Mucosa of descending colon (tissue), 3 donors: ENCODE results near the gene MPP3. TPM values are rescaled to one million over a fixed set of nuclear protein-coding genes. Genes with fewer than 3 reads are reported as not detected.

Source experiments
- ATAC-seq: fragments of 200-7000 bp; cut with Tn5 transposase; one replicate; pipeline ENCODE4 v1.9.1; 2020; ENCODE audit warnings: mild to moderate bottlenecking, moderate library complexity
- DNase-seq, 3 donors: peaks; one replicate each; pipeline ENCODE4 v3.0.0-alpha.2; 2020
- H3K36me3 ChIP-seq: fragments of 200-600 bp; one replicate; pipeline ENCODE4 v1.8.0; 2021; ENCODE audit warnings: low read depth, mild to moderate bottlenecking
- H3K4me1 ChIP-seq: fragments of 200-600 bp; one replicate; pipeline ENCODE4 v1.8.0; 2021; ENCODE audit warnings: low read depth, mild to moderate bottlenecking
- H3K4me3 ChIP-seq: fragments of 200-600 bp; one replicate; pipeline ENCODE4 v1.8.0; 2021; ENCODE audit warnings: mild to moderate bottlenecking
- H3K9me3 ChIP-seq: fragments of 200-600 bp; one replicate; pipeline ENCODE4 v1.8.0; 2021; ENCODE audit warnings: mild to moderate bottlenecking
- intact Hi-C, 2 donors: fragments of 100-400 bp; cut with DNase I in 1 of 2; cut with micrococcal nuclease in 1 of 2; formaldehyde crosslinking; loops; one replicate each; pipeline versions ENCODE4 v1.11.0 to v1.11.1; 2022; cut with DNase I, micrococcal nuclease
- total RNA-seq, 3 donors: library from RNA; stranded (reverse); fragmentation: NEBNext Ultra II Directional in 2 of 3; extraction: Animal tissue kit (Norgen Biotek cat#: 25700) in 2 of 3; gene quantifications; one replicate each; pipeline versions ENCODE4 v1.2.1 to v1.2.4, GENCODE V29; 2021 to 2023
- TF ChIP-seq, protein P1 (sequence below): fragments of 200-600 bp; IDR thresholded peaks from one replicate; pipeline ENCODE4 v1.8.0; 2022; ENCODE audit warnings: antibody characterized with exemption, mild to moderate bottlenecking
- donor health status: DM: no; HTN: no; CAD: no; lungs with moderate emphysema.
- donor health status: DM: no; HTN: no; CAD: no.
- donor health status: DM: no; HTN: yes; CAD: no.

The MPP3 gene
- total RNA-seq, 3 donors from 2014 or later = 1.8 to 8.6 (median 3.7) TPM

DNA sequence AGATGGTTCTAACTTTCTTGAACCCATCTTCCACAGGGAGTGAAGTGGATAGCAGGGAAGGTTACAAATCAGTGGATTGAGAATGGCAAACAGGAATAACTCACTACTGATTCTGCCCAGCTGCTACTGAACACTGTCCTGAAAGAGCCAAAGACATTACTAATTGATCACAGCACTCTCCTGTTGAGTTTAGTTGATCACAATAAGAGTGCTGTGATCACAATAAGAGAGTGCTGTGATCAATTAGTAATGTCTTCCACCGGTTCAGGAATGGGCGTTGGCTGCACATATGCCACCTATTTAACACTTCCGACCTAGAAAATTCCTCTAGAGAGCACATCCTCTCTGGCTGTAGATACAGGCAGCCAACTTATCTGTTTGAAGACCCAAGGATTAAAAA, 41.4 kb downstream of the MPP3 start:
- DNase-seq = peak in 1 of 3 donors; percentile 78
- intact Hi-C loops = no loop called here
- H3K4me3 ChIP-seq = no peak overlapping the region
- H3K36me3 ChIP-seq = no peaks in the 10 kb centered on the region
- H3K9me3 ChIP-seq = no peaks in the 10 kb centered on the region
- peak; percentile 100 for ATAC-seq
- H3K4me1 ChIP-seq = peaks cover 3% of the 10 kb centered on the region
- TF ChIP-seq, protein P1, sequence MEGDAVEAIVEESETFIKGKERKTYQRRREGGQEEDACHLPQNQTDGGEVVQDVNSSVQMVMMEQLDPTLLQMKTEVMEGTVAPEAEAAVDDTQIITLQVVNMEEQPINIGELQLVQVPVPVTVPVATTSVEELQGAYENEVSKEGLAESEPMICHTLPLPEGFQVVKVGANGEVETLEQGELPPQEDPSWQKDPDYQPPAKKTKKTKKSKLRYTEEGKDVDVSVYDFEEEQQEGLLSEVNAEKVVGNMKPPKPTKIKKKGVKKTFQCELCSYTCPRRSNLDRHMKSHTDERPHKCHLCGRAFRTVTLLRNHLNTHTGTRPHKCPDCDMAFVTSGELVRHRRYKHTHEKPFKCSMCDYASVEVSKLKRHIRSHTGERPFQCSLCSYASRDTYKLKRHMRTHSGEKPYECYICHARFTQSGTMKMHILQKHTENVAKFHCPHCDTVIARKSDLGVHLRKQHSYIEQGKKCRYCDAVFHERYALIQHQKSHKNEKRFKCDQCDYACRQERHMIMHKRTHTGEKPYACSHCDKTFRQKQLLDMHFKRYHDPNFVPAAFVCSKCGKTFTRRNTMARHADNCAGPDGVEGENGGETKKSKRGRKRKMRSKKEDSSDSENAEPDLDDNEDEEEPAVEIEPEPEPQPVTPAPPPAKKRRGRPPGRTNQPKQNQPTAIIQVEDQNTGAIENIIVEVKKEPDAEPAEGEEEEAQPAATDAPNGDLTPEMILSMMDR = no peak

DNA sequence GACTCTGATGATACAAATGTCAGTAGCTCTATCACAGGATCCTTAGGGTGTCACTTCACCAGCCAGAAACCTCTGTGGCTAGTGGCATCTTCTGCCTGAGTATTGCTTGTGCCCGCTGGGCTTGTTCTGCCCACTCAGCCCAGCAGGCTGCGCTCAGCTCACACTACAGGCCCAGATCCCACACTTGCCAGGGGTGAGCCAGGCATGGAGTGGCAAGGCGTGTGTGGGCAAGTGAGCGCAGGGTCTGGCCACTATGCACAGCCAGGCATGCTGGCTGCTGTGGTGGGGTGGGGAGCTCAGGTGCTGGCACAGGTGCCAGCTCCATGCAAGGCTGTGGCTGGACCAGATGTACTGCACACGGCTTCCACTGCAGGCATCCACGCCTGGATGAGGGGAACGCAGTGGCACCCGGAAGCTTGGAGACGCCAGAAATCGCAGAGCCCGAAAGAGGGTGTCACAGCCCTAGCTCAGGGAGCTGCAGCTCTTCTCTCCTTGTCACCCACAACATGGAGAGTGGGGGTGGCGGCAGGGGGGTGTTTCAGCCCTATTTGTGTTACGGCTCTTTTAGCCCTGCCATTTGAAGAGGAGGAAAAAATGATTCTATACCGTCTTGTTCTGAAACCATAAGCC, 42.5 kb downstream of the MPP3 start:
- H3K4me3 ChIP-seq = no peak overlapping the region
- intact Hi-C loops = no loop called here
- H3K4me1 ChIP-seq = peaks cover 3% of the 10 kb centered on the region
- no peaks in the 10 kb centered on the region for H3K36me3 ChIP-seq
- peak; percentile 64 for ATAC-seq
- peak in 1 of 3 donors; percentile 17 for DNase-seq
- TF ChIP-seq, protein P1 = no peak
- no peaks in the 10 kb centered on the region for H3K9me3 ChIP-seq

DNA sequence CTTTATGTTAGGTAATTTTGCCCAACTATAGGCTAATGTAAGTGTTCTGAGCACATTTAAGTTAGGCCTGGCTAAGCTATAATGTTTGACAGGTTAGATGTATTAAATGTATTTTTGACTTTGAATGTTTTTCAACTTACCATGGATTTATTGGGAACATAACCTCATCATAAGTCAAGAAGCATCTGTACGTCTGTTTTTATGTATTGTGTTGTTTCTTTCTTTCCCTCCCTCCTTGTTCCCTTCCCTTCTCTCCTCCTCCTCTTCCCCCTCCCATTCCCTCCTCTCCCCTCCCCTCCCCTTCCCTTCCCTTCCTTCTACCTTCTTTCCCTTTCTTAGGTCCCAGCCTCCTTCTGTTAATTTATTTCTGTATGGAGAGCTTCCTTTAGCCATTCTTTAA, 43.5 kb downstream of the MPP3 start:
- ATAC-seq = no peak
- Histone ChIP-seq H3K36me3 (no peaks in the 10 kb centered on the region), H3K9me3 (no peaks in the 10 kb centered on the region), H3K4me1 (peaks cover 3% of the 10 kb centered on the region), H3K4me3 (no peak overlapping the region)
- TF ChIP-seq, protein P1 = no peak
- DNase-seq = no peak
- intact Hi-C loops = no loop called here

DNA sequence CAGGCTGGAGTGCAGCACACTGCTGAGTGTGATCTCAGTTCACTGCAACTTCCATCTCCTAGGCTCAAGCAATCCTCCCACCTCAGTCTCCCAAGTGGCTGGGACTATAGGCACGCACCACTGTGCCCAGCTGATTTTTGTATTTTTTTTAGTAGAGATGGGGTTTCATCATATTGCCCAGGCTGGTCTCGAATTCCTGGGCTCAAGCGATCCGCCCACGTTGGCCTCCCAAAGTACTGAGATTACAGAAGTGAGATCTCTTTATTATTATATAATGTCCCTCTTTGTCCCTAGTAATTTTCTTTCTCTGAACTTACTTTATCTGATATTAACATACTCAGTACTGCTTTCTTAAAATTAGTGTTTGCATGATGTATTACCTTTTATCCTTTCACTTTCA, 44.4 kb downstream of the MPP3 start:
- peaks cover 3% of the 10 kb centered on the region for H3K4me1 ChIP-seq
- no peak for ATAC-seq
- H3K36me3 ChIP-seq = no peaks in the 10 kb centered on the region
- DNase-seq = no peak
- intact Hi-C loops = no loop called here
- no peak overlapping the region for H3K4me3 ChIP-seq
- H3K9me3 ChIP-seq = no peaks in the 10 kb centered on the region
- TF ChIP-seq, protein P1 = no peak

DNA sequence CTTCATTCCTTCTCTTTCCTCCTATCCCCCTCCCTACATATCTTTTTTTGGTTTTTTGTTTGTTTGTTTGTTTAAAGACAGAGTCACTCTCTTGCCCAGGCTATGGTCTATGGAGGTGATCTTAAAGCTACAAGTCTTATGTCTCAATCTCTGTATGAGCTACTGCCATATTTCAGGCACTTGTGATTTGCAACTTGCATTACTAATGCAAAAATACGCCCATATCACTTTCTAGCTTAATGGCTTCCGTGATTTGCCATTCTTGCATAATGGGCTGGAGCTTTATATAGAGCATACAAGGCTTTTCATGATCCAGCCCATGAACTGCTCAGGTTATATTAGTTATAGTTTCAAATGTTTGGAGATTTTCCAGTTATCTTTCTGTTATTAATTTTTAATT, 45.2 kb downstream of the MPP3 start:
- TF ChIP-seq, protein P1 = no peak
- no peaks in the 10 kb centered on the region for H3K9me3 ChIP-seq
- intact Hi-C loops = no loop called here
- DNase-seq (no peak), ATAC-seq (no peak)
- peaks cover 3% of the 10 kb centered on the region for H3K4me1 ChIP-seq
- no peak overlapping the region for H3K4me3 ChIP-seq
- H3K36me3 ChIP-seq = no peaks in the 10 kb centered on the region
